Stimulated activated memory B cell treated with anti-CD40 and anti-IgM and Interleukin-4, amounts not matched to agents 10 μg/mL and 1 μg/mL and 100 μg/mL, for 72 hours (primary cell): Measurements from ENCODE around the gene CAMTA2.

Experiments used
- ATAC-seq: fragments of 150-1000 bp; cut with Tn5 transposase; 2 replicates; pipeline ENCODE4 v1.10.0; 2021
- H3K27ac Mint-ChIP-seq: one replicate; pipeline ENCODE4 v1.8.0; 2022; ENCODE audit warnings: mild to moderate bottlenecking, mixed read lengths
- H3K27me3 Mint-ChIP-seq: one replicate; pipeline ENCODE4 v1.8.0; 2022; ENCODE audit warnings: mixed read lengths
- H3K36me3 Mint-ChIP-seq: one replicate; pipeline ENCODE4 v1.8.0; 2022; ENCODE audit warnings: mixed read lengths
- H3K4me1 Mint-ChIP-seq: one replicate; pipeline ENCODE4 v1.8.0; 2022; ENCODE audit warnings: mixed read lengths
- H3K4me3 Mint-ChIP-seq: one replicate; pipeline ENCODE4 v1.8.0; 2022; ENCODE audit warnings: mild to moderate bottlenecking, moderate library complexity, mixed read lengths
- H3K9me3 Mint-ChIP-seq: one replicate; pipeline ENCODE4 v1.8.0; 2022; ENCODE audit warnings: mixed read lengths

Gene CAMTA2

DNA sequence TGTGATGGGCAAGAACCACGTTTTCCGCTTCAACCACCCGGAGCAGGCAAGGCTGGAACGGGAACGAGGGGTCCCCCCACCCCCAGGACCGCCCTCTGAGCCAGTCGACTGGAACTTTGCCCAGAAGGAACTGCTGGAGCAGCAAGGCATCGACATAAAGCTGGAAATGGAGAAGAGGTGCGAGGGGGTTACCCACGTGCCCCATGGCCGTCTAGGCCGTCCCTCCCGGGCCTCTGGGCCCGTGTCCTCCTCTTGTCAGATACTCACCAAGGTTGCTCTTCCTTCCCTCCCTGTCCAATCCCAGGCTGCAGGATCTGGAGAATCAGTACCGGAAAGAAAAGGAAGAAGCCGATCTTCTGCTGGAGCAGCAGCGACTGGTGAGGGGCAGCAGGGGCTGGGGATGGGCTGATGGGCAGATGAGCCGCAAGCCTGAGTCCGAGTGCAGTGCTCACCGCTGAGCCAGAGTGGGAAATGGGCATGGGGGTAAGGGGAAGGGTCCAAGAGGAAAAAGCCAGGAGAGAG is 33.1 kb upstream of the CAMTA2 start:
- Mint-ChIP-seq H3K9me3 (no peaks in the 10 kb centered on the region), H3K4me3 (no peak overlapping the region), H3K4me1 (peaks cover 15% of the 10 kb centered on the region), H3K27me3 (no peaks in the 10 kb centered on the region), H3K36me3 (peaks cover 67% of the 10 kb centered on the region), H3K27ac (peak overlapping the region; percentile 2)
- ATAC-seq = no peak

DNA sequence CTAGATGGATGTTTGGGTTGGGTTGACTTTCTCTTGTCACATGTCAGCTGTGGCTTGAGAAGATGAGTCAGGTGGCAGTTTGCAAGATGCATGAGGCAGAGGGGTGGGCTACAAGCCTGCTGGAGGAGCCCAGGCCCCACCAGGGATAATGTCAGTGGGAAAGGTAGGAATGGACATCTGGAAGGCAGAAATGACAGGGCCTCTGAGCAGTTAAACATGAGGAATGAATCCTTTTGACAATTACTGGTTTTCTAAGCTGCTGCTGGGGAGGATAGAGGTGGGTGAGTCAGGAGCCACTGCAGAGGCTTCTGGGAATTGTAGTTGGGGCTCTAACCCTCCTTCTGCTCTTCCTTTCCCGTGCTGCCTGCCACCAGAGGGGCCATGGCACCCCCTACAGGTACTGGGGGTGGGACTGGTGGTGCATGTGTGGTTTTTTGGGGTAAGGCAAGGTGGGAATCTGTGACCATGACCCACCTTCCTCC is 32.0 kb upstream of the CAMTA2 start:
- Mint-ChIP-seq H3K9me3 (no peaks in the 10 kb centered on the region), H3K36me3 (peaks cover 69% of the 10 kb centered on the region), H3K27me3 (no peaks in the 10 kb centered on the region), H3K4me1 (peaks cover 15% of the 10 kb centered on the region), H3K27ac (peak overlapping the region; percentile 2), H3K4me3 (no peak overlapping the region)
- no peak for ATAC-seq

DNA sequence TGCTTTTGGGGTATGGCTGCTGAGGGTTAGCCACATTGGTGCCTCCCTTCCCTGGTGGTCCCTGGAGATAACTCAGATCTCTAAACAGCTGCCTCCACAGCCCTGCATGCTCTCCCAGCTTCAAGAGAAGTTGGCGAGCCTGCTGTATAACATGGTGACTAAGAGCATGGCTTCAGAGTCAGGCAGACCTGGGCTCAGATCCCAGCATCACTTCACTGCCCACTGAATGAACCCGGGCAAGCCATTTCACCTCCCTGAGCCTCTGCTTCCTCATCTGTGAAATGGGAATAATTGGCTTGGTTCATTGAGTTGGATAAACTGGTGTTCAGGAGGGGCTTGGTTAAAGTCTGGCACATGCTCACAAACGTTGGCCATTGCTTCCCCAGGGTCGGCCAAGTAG is 26.9 kb upstream of the CAMTA2 start:
- Mint-ChIP-seq H3K27ac (no peak overlapping the region), H3K9me3 (no peaks in the 10 kb centered on the region), H3K4me3 (no peak overlapping the region)

DNA sequence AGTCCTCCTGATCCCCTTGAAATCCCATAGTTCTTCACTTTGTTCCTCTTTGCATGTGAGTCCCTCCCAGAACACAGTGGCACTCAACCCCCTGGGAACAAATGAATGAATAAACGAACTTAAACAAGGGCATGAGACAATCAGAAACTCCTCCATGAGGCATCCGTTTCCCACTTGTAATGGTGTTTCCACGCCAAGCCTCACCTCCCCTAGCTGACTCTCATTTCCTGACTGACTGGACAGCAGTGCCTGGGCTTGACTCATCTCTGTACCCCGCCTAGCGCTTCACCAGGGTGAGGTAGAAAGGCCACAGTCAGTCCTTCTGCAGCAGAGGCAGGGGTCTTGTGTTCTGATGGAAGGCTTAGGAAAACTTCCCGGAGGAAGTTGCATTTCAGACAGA is 24.5 kb upstream of the CAMTA2 start:
- Mint-ChIP-seq H3K4me3 (no peak overlapping the region), H3K9me3 (no peaks in the 10 kb centered on the region), H3K27ac (no peak overlapping the region), H3K4me1 (peaks cover 14% of the 10 kb centered on the region), H3K27me3 (no peaks in the 10 kb centered on the region), H3K36me3 (peaks cover 66% of the 10 kb centered on the region)
- ATAC-seq = peak; percentile 31

More for the DNA sequence above, 26.9 kb upstream of the CAMTA2 start:
- Mint-ChIP-seq H3K36me3 (peaks cover 56% of the 10 kb centered on the region), H3K27me3 (no peaks in the 10 kb centered on the region), H3K4me1 (peaks cover 18% of the 10 kb centered on the region)
- ATAC-seq = no peak

DNA sequence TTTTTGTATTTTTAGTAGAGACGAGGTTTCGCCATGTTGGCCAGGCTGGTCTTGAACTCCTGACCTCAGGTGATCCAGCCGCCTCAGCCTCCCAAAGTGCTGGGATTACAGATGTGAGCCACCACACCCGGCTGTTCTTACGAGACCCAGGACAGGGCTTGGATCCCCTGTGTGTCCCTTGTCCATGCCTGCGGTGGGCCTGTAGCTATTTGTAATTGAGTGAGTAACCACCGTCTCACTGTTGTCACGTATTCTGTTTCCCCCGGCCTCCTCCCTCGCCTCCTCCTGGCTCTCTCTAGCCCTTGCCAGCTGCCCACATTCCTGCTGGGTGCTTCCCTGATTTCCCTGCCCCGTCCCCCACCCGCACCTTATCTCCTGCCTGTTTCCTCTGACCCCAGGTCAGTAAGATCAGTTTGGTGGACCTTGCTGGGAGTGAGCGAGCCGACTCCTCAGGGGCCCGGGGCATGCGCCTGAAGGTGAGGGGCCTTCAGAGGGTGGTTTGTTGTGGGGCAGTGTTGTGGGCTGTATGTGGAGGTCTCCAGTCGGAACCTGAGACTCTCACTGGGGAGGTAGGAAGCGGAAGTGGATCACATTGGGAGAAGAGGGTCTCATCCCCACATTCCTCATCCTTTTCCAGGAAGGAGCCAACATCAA is 15.9 kb upstream of the CAMTA2 start:
- Mint-ChIP-seq H3K36me3 (peaks cover 75% of the 10 kb centered on the region), H3K27ac (no peak overlapping the region), H3K27me3 (no peaks in the 10 kb centered on the region), H3K4me3 (no peak overlapping the region), H3K9me3 (no peaks in the 10 kb centered on the region), H3K4me1 (peaks cover 27% of the 10 kb centered on the region)
- ATAC-seq = no peak

DNA sequence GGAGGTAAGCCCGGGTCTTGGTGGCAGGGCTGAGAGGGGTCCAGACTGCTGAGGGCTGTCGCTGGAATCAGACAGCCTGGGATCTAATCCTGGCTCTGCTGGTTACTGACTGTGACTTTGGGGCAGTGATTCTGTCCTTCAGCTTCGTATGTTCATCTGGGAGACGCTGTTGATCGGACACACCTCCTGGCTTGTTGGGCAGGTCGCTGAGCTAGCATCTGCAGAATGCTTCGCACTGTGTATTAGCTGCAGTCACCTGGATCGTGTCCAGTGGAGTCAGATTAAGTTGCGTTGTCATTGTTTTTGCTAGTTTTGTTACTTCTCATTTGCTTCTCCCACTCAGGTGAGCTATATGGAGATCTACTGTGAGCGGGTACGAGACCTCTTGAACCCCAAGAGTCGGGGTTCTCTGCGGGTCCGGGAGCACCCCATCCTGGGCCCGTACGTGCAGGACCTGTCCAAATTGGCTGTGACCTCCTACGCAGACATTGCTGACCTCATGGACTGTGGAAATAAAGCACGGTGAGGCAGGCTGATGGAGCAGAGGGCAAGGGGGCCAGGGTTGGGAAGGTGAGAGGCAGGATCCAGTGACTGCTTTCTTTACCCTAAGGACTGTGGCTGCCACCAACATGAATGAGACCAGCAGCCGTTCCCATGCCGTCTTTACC is 14.8 kb upstream of the CAMTA2 start:
- peaks cover 28% of the 10 kb centered on the region for H3K4me1 Mint-ChIP-seq
- no peak overlapping the region for H3K27ac Mint-ChIP-seq
- H3K27me3 Mint-ChIP-seq = no peaks in the 10 kb centered on the region
- H3K4me3 Mint-ChIP-seq = no peak overlapping the region
- no peak for ATAC-seq
- H3K9me3 Mint-ChIP-seq = no peaks in the 10 kb centered on the region
- H3K36me3 Mint-ChIP-seq = peaks cover 64% of the 10 kb centered on the region

DNA sequence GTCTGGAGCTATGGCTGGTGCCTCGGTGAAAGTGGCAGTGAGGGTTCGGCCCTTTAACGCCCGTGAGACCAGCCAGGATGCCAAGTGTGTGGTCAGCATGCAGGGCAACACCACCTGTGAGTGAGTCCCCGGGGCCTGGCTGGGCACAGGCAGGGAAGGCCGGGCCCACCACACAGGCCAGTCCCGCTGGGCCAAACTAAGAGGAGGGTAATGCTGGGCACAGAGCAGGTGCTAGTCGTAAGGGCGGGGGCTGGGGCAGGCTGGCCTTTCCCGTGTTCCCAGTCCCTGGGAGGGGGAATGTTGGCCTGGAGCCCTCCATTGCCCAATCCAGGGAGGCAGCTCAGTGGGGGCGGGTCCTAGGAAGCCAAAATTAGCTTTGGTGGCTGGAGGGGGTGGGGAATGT is 12.8 kb upstream of the CAMTA2 start:
- H3K9me3 Mint-ChIP-seq = no peaks in the 10 kb centered on the region
- no peak overlapping the region for H3K4me3 Mint-ChIP-seq
- H3K36me3 Mint-ChIP-seq = peaks cover 51% of the 10 kb centered on the region
- peak overlapping the region; percentile 85 for H3K27ac Mint-ChIP-seq
- ATAC-seq = no peak
- peaks cover 34% of the 10 kb centered on the region for H3K4me1 Mint-ChIP-seq
- peaks cover 4% of the 10 kb centered on the region for H3K27me3 Mint-ChIP-seq

DNA sequence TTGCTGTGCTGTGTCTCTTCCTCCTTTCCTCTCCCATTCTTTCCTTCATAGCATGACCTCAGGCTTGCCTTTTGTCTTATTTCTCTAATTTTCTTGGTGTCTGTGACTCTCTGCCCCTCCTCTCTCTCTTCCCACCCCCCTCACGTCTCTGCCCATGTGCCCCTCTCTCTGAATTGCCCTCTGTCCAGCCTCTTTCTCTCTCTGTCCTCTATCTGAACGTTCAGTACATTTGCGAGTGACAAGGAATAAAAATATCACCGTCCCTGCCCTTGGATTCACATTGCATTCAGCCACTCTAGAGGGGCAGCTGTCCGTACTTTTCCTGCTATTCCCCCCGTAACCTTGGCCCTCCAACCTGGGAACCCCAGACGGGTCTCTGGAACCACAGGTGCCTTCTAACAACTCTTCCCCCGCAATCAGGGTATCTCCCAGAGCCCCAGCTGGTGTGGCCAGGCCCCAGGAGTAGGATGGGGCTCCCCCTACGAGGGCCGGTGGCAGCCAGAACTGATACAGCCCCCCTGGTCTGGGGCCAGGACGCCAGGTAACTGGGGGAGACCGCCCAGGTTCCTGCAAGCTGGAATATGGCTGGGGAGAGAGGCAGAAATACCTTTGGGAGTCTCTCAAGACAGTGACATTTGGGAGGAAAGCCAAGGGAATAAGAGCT is 12.1 kb upstream of the CAMTA2 start:
- H3K36me3 Mint-ChIP-seq = peaks cover 44% of the 10 kb centered on the region
- no peaks in the 10 kb centered on the region for H3K9me3 Mint-ChIP-seq
- H3K27me3 Mint-ChIP-seq = peaks cover 10% of the 10 kb centered on the region
- H3K4me1 Mint-ChIP-seq = peaks cover 34% of the 10 kb centered on the region
- peak overlapping the region; percentile 85 for H3K27ac Mint-ChIP-seq
- no peak for ATAC-seq
- H3K4me3 Mint-ChIP-seq = peak overlapping the region; percentile 97

DNA sequence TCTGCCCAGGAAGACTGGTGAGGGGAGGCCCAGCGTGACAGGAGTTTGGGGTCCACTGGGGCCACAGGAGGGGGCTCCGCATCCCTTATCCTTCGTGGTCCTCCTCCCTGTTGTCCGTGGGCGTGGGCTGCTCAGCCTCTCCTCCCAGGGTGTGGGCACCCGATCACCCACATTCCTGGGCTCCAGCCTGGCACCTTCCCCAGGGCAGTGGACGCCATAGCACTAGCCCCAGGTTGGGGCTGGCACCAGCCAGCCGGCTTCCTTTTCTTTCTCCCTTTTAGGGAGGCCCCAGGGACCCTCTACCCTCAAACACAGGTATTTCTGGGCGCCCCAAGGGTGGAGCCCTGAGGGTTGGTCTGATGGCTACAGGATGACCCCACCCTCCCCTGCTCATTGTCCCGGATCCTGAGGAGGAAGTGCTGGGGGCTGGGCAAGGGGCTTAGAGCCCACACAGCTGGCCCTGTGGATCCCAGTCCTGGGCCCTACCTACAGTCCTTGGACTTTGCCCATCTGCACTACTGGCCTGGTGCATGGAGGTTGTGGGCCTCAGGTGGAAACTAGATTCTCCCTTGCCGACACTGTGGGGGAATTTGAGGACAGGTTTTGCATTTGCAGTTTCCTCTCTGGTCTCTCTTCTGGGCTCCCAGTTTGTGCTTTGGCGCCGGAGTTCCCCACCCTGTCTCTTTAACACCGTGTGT is 11.4 kb upstream of the CAMTA2 start:
- H3K36me3 Mint-ChIP-seq = peaks cover 38% of the 10 kb centered on the region
- no peaks in the 10 kb centered on the region for H3K9me3 Mint-ChIP-seq
- peak overlapping the region; percentile 97 for H3K4me3 Mint-ChIP-seq
- H3K27ac Mint-ChIP-seq = peak overlapping the region; percentile 85
- H3K4me1 Mint-ChIP-seq = peaks cover 34% of the 10 kb centered on the region
- peaks cover 10% of the 10 kb centered on the region for H3K27me3 Mint-ChIP-seq
- no peak for ATAC-seq

DNA sequence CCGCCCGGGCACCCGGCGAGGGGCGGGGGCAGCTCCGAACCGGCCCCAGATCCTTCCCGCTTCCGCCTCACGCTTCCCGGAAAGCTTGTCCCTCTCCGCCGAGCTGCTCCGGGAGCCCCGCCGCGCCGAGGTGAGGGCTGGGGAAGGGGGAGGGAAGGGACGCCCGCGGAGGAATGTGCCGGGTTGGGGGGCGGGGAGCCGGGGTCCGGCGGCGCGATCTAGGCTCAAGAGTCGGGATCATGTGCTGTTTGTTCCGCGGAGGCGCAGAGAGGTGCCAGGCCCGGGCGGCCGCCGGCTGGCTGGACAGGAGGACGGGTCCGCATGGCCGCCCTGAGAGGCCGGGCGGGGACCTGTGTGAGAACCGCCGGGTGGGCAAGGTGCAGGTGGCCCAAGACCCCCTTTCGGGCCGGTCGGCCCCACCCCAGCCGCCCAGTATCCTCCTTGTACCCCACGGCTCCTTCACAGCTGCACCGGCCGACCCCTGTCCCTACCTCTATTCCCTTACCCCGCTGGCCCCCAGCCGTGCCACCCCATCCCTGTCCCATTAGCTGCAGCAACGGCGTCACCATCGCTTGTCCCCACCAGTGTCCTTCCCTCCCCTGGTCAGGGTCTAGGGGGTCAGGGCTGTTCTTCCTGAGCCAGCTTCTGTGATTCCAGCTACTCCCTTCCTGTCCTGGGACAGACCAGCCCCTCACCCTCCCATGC is 10.7 kb upstream of the CAMTA2 start:
- no peaks in the 10 kb centered on the region for H3K9me3 Mint-ChIP-seq
- H3K27me3 Mint-ChIP-seq = peaks cover 10% of the 10 kb centered on the region
- peaks cover 30% of the 10 kb centered on the region for H3K36me3 Mint-ChIP-seq
- peak overlapping the region; percentile 97 for H3K4me3 Mint-ChIP-seq
- H3K4me1 Mint-ChIP-seq = peaks cover 34% of the 10 kb centered on the region
- ATAC-seq = peak; percentile 21
- peak overlapping the region; percentile 85 for H3K27ac Mint-ChIP-seq

DNA sequence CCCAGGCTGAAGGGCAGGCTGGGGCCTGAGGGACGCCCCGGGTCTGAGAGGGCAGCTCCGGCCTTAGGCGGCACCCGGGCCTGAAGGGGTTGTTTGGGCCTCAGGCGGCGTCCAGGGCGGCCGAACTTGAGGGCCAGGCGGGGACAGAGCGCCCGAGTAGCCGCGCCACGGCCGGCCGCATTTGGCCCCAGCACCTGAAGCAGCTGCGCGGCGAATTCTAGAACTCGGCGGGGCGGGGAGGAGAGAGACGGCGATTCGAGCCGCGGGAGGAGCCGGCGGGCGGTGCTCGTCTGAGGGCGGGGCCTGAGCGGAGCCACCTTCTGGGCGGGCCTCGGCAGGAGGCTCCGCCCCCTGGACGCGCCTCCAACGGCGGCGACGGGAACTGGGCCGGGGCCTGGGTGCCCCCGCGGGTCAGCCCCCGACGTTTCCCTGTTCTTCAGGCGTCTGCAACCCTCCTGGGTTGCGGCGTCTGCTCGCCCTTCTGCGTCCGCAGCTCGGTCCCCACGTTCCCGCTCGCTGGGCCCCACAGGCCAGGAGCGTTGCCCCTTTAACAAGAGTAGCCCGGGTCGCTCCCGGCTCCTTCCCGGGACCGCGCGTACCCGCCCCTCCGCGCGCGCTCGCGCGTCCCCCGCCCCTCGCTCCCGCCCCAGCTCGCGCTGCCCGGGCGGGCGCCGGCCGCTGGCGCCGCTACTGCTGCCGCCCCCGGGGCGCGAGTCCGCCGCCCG is 10.0 kb upstream of the CAMTA2 start, which contains the start of the genes INCA1 and KIF1C:
Gene INCA1, minus strand, starts transcription at position 221 of the 725 bp plus-strand sequence. CDS start 3,085 bp downstream, outside the sequence.
Gene KIF1C, plus strand, starts transcription at position 649 of the 725 bp plus-strand sequence. CDS start 2,297 bp downstream, outside the sequence.
- peak; percentile 96 for ATAC-seq
- Mint-ChIP-seq H3K9me3 (no peaks in the 10 kb centered on the region), H3K27me3 (peaks cover 10% of the 10 kb centered on the region), H3K36me3 (peaks cover 23% of the 10 kb centered on the region), H3K4me1 (peaks cover 34% of the 10 kb centered on the region), H3K4me3 (peak within 1 kb of the TSS; percentile 97), H3K27ac (peak within 1 kb of the TSS; percentile 85)

DNA sequence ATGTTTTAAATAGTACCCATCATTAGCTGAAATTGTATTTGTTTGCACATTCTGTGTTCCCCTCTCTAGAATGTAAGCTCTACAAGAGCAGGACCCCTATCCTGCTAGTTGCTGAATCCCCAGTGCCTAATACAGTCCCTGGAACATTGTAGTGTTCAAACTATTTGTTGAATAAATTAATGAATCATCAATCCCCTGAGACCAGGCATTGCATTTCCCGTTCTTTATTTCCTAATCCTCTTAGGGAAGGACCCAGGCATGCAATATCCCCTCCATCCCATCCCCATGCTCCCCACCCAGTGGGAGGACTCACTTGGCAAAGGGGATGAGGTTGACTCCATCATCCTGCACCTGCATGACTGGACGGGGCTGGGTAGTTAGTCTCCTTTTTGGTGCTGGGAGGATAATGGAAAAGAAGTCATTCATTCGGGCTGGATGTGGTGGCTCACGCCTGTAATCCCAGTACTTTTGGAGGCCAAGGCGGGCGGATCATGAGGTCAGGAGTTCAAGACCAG is 6.7 kb upstream of the CAMTA2 start:
- peaks cover 24% of the 10 kb centered on the region for H3K4me1 Mint-ChIP-seq
- no peaks in the 10 kb centered on the region for H3K9me3 Mint-ChIP-seq
- peaks cover 5% of the 10 kb centered on the region for H3K36me3 Mint-ChIP-seq
- peaks cover 10% of the 10 kb centered on the region for H3K27me3 Mint-ChIP-seq
- H3K27ac Mint-ChIP-seq = no peak overlapping the region
- ATAC-seq = no peak
- no peak overlapping the region for H3K4me3 Mint-ChIP-seq

DNA sequence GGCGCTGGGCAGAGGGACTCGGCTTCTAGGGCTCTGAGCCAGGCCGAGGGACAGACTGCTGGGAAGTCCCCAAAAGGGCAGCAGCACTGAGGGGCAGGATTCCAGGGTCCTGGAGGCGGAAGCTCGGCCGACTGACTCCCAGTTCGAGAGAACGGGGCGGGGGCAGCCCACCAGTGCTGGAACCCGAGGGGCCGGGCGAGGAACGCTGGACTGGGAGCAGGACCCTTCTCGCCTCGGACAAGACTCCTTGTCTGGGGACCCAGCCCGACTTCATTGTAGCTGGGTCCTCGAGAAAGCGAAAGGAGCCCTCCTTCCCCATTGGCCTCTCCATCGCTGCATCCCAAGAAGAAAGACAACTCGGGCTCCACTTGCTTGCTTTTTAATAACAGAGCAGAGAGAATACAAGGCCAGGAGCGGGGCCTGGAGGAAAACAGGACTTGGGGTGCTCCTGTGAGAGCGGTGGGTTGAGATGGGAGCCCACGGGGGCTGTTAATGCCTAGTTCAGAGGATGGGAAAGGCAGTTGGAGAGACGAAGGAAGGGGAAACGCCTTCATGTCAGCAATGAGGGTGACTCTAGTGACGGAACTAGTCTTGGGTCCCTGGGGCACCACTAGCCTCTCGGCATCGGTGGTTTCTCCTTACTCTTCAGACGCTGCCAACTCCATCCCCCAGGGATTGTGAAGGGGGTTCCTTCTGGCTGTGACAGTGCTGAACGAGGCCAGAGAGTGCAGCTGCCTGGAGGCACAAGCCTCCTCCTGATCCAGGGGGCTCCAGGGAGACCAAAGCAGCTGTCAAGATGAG is 492 bp upstream of the CAMTA2 start:
- Mint-ChIP-seq H3K9me3 (no peaks in the 10 kb centered on the region), H3K4me3 (peak overlapping the region; percentile 94), H3K4me1 (peaks cover 39% of the 10 kb centered on the region), H3K36me3 (peaks cover 13% of the 10 kb centered on the region), H3K27me3 (no peaks in the 10 kb centered on the region), H3K27ac (peak overlapping the region; percentile 94)
- peak; percentile 58 for ATAC-seq
